HAP-1 (cell line): ENCODE data around the gene SLC39A8.
"Not testable (repeated sequence)": the region's sequence is repeated elsewhere in the genome, so short reads cannot be mapped to it uniquely, and the experiment has no call there.

Experiments
- DNase-seq, 2 experiments: peaks; one replicate each; pipeline ENCODE4 v3.0.0-alpha.2; 2016 to 2020; ENCODE audit warnings: low spot score in 2 of 2
- H3K27me3 ChIP-seq: fragments of 250-450 bp; sonication (Bioruptor Pico); 2 replicates; pipeline ENCODE4 v1.5.1; 2020; ENCODE audit warnings: low read depth, mild to moderate bottlenecking, moderate library complexity
- H3K36me3 ChIP-seq: fragments of 250-450 bp; sonication (Bioruptor Pico); replicated peaks from 2 replicates; pipeline ENCODE4 v1.5.1; 2020; ENCODE audit warnings: mild to moderate bottlenecking
- H3K4me1 ChIP-seq: fragments of 250-450 bp; sonication (Bioruptor Pico); 2 replicates; pipeline ENCODE4 v1.5.1; 2020; ENCODE audit warnings: mild to moderate bottlenecking
- H3K4me3 ChIP-seq: fragments of 250-450 bp; sonication (Bioruptor Pico); 2 replicates; pipeline ENCODE4 v1.5.1; 2020; ENCODE audit warnings: mild to moderate bottlenecking, moderate library complexity
- H3K9me3 ChIP-seq: fragments of 250-450 bp; sonication (Bioruptor Pico); 2 replicates; pipeline ENCODE4 v1.5.1; 2020; ENCODE audit warnings: mild to moderate bottlenecking, moderate library complexity
- in situ Hi-C: fragments of 300-500 bp; cut with MboI; formaldehyde crosslinking; loops from 3 replicates; pipeline ENCODE4 v1.14.3; 2020; ENCODE audit warnings: low sequenced_read_pairs, inconsistent platforms, mixed read lengths

SLC39A8 gene

DNA sequence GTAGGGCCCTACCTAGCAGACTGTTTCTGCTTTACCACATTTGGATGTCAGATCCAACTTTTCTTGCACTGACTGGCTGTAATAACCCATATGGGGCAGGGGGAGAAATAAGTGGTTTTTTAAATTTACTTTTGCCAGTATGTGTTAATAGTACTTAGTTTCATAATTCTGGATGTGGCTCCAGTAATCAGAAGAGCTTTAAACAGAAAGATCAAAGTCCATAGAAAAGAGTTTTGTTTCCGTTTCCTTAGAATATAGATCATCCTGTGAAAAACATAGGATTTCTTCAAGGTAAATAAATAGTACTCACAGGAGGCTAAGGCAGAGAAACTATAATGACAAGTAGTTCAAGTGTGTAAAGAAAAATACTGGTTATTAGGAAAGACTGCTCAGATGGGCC is 85.6 kb downstream of the SLC39A8 start:
- H3K4me1 ChIP-seq: no peaks in the 10 kb centered on the region
- H3K27me3 ChIP-seq: no peaks in the 10 kb centered on the region
- H3K4me3 ChIP-seq: no peak overlapping the region
- no peaks in the 10 kb centered on the region for H3K9me3 ChIP-seq
- H3K36me3 ChIP-seq: no peaks in the 10 kb centered on the region
- in situ Hi-C loops: no loop called here
- DNase-seq: no peak

DNA sequence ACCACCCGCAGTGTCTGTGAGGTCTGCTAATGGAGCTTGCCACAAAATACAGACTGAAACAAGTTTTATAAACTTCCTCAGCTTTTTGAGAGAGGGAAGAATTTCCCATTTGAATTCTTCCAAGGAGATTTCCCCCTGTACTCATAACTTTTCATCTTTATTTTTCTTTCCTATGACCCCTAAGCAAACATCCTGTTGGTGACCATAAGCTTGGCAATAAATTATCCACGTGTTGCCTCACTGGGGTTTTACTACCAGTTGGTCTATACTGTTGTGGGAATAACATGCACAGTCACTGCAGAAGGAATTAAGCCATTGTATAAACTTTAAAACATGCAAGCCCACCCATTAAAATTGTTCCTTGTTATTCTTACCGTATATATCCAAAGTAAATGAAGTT is 86.2 kb downstream of the SLC39A8 start:
- Histone ChIP-seq H3K27me3 (no peaks in the 10 kb centered on the region), H3K36me3 (no peaks in the 10 kb centered on the region), H3K4me3 (no peak overlapping the region), H3K9me3 (no peaks in the 10 kb centered on the region), H3K4me1 (no peaks in the 10 kb centered on the region)
- in situ Hi-C loops: no loop called here
- no peak for DNase-seq

DNA sequence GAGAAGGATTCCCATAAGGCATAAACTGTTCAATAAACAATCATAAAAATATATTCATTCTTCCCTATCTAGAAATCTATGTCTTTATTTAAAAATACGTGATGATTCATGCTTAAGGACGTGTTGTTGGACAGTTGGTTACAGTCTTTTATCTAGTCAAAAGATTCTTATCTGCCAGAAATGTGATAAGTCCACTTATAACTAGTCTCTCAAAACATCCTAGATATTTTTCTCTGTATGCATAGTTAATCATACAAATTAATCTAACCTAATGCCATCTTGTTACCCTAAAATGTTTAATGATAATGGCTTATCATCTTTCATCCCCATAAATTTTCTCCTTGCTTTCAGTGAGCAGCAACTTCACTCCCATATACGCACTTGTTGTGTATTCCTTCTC is 89.0 kb downstream of the SLC39A8 start:
- Histone ChIP-seq H3K4me1 (peaks cover 6% of the 10 kb centered on the region), H3K9me3 (no peaks in the 10 kb centered on the region), H3K4me3 (no peak overlapping the region), H3K27me3 (no peaks in the 10 kb centered on the region), H3K36me3 (no peaks in the 10 kb centered on the region)
- no peak for DNase-seq
- in situ Hi-C loops: no loop called here

DNA sequence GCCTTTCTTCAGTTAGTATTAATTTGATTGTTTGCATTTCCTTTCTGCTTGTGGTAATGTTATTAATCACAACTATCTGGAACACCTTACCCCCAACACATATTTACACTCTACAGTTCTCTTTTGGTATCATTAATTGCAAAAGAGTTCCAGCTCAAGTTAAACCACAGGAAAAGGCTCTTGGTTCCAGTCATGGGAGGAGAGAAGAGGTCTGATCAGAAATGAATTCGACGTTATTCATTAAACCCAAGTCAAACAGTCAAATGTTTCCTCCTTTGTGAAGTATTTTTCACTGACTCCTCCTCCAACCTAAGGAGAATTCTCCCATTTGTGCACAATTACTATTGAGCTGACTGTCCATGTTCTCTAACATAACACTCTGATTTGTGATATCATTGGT is 91.4 kb downstream of the SLC39A8 start:
- H3K27me3 ChIP-seq: no peaks in the 10 kb centered on the region
- H3K4me1 ChIP-seq: peaks cover 6% of the 10 kb centered on the region
- DNase-seq: no peak
- no peak overlapping the region for H3K4me3 ChIP-seq
- no peaks in the 10 kb centered on the region for H3K36me3 ChIP-seq
- H3K9me3 ChIP-seq: no peaks in the 10 kb centered on the region
- in situ Hi-C loops: no loop called here

DNA sequence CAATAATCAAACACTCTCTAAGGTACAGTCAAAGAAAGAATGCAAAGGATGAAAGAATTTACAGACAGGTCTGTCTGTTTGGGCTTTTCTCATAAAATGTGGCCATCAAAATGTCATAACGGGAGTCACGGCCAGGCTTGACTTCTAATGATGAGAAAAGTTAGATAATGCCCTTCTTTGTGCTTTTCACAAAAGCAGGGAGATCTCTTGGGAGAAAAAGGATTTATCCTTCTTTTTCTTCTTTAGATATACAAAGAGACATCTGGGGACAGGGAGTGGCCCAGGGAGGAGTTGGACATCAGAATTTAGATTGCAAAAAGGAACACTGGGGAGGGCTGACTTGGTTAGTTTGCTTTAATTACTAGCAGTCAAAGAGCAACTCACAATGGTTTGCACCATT is 93.1 kb downstream of the SLC39A8 start:
- H3K27me3 ChIP-seq: no peaks in the 10 kb centered on the region
- H3K9me3 ChIP-seq: no peaks in the 10 kb centered on the region
- no peak overlapping the region for H3K4me3 ChIP-seq
- in situ Hi-C loops: no loop called here
- DNase-seq: peak; percentile 40 to 63
- peaks cover 6% of the 10 kb centered on the region for H3K4me1 ChIP-seq
- no peaks in the 10 kb centered on the region for H3K36me3 ChIP-seq

DNA sequence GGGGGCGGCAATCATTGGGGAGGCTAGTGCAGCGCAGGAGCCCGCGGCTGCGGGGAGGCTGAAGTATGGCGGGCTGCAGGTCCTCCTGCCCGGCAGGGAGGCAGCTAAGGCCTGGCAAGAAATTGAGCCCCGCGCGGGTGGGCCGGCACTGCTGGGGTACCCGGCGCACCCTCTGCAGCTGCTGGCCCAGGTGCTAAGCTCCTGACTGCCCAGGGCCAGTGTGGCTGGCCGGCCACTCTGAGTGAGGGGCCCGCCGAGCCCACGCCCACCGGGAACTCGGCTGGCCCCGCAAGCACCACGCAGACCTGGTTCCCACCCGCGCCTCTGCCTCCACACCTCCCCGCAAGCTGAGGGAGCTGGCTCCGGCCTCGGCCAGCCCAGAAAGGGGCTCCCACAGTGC is 94.9 kb downstream of the SLC39A8 start:
- in situ Hi-C loops: no loop called here
- no peak for DNase-seq
- no peaks in the 10 kb centered on the region for H3K27me3 ChIP-seq
- no peak overlapping the region for H3K4me3 ChIP-seq
- H3K4me1 ChIP-seq: peaks cover 6% of the 10 kb centered on the region
- no peaks in the 10 kb centered on the region for H3K9me3 ChIP-seq
- H3K36me3 ChIP-seq: no peaks in the 10 kb centered on the region

DNA sequence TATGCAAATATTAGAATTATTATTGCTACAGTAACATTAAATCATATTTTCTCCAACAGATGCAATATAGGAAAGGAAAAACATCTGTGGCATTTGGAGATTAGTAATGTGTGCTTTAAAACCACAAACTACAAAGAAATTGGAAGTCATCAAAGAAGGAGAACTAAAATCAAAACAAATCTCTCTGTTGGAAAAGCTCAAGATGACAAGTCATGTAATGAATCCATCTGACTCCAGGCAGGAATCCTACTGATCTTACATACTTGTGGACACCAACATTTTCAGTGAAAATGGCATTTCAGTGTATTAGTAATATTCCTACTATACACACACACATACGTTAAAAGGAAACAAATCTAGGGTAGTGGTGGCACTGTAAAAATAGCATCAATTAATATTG is 98.2 kb downstream of the SLC39A8 start:
- no peak for DNase-seq
- Histone ChIP-seq H3K9me3 (no peaks in the 10 kb centered on the region), H3K27me3 (no peaks in the 10 kb centered on the region), H3K36me3 (no peaks in the 10 kb centered on the region), H3K4me1 (peaks cover 6% of the 10 kb centered on the region), H3K4me3 (no peak overlapping the region)
- in situ Hi-C loops: no loop called here

DNA sequence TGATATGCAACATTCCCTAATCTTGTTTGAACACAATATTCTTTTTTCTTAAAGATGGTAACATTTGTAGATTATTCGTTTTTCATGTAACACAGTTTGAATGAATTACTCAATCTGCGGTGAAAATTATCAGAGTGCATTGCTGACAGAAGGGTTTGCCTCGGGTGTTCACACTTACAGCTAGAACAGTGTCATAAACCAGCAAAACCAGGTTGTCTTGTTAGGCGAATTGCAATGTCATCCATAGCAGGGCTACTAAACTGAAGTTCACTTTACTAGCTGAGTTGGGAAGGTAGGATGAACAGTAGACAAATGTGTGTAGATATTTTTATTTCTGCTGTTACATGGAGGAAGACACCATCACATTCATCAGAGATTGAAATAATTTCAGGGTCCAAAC is 98.9 kb downstream of the SLC39A8 start:
- in situ Hi-C loops: no loop called here
- no peaks in the 10 kb centered on the region for H3K9me3 ChIP-seq
- H3K27me3 ChIP-seq: no peaks in the 10 kb centered on the region
- H3K4me3 ChIP-seq: no peak overlapping the region
- H3K4me1 ChIP-seq: peaks cover under 1% of the 10 kb centered on the region; the same call in 1 of the 2 replicates
- no peak for DNase-seq
- H3K36me3 ChIP-seq: no peaks in the 10 kb centered on the region

DNA sequence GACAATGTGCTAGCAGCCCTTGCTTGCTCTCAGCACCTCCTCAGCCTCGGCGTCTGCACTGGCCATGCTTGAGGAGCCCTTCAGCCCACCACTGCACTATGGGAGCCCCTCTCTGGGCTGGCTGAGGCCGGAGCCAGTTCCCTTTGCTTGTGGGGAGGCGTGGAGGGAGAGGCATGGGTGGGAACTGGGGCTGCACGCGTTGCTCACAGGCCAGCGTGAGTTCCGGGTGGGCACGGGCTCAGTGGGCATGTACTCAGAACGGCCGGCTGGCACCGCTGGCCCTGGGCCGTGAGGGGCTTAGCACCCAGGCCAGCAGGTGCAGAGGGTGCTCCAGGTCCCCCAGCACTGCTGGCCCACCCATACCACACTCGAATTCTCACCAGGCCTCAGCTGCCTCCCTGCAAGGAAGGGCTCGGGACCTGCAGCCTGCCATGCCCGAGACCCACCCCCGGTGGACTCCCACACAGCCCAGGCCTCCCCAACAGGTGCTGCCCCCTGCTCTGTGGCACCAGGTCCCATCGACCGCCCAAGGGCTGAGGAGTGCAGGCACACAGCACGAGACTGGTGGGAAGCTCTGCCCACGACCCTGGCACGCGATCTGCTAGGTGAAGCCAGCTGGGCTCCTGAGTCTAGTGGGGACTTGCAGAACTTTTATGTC is 100.3 kb downstream of the SLC39A8 start:
- Histone ChIP-seq H3K4me3 (no peak overlapping the region), H3K9me3 (no peaks in the 10 kb centered on the region), H3K36me3 (no peaks in the 10 kb centered on the region), H3K4me1 (no peaks in the 10 kb centered on the region), H3K27me3 (no peaks in the 10 kb centered on the region)
- no peak for DNase-seq
- in situ Hi-C loops: no loop called here

DNA sequence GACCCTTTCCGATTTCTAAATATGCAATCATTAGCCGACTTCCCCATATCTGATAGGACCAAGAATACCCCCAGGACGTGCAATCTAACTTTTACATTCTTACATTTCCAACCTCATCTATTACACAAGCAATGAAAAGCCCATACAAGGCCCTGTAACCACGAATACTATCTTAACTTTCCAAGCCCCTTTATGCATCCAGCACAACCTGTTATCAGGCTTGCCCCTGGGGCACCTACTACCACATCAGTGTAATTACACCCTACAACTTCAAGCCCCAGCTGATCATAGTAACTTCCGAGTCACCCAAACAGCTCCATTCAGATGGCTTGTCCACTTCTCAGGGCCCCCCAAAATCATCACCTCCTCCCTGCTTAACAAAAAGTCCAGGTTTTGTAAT is 102.0 kb downstream of the SLC39A8 start:
- in situ Hi-C loops, H3K27me3 ChIP-seq, DNase-seq, H3K4me1 ChIP-seq, H3K9me3 ChIP-seq, H3K36me3 ChIP-seq, H3K4me3 ChIP-seq: not testable (repeated sequence)

DNA sequence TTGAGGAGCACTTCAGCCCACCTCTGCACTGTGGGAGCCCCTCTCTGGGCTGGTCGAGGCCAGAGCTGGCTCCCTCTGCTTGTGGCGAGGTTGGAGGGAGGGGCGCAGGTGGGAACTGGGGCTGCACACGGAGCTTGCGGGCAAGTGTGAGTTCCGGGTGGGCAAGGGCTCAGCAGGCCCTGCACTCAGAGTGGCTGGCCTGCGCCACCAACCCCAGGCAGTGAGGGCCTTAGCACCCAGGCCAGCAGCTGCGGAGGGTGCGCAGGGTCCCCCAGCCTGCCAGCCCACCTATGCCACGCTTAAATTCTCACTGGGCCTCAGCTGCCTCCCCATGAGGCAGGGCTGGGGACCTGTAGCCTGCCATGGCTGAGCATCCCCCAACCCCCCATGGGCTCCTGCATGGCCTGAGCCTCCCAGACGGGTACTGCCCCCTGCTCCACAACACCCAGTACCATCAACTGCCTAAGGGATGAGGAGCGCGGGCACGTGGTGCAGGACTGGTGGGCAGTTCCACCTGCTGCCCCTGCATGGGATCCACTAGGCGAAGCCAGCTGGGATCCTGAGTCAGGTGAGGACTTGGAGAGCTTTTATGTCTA is 110.9 kb downstream of the SLC39A8 start:
- no peaks in the 10 kb centered on the region for H3K9me3 ChIP-seq
- H3K36me3 ChIP-seq: no peaks in the 10 kb centered on the region
- in situ Hi-C loops: no loop called here
- DNase-seq: no peak
- no peaks in the 10 kb centered on the region for H3K4me1 ChIP-seq
- H3K27me3 ChIP-seq: no peaks in the 10 kb centered on the region
- no peak overlapping the region for H3K4me3 ChIP-seq

DNA sequence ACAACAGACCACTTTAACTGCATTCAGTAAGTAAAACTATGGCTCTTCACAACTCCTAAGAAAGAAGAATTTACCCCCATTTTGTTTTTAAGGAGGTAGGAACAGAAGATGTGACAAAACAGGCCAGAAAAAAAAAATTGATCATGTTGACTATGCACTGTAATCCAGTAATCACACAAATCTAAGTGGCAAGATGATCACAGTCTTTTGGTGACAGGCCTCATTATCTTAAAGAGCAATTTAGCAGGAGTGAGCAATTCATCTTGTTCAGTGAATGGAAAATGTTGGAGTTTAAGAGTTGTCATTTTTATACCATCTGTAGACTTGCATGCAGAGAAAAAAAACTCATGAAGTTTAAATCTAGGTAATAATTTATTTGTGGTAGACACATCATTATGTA is 115.1 kb downstream of the SLC39A8 start:
- Histone ChIP-seq H3K9me3 (peaks cover 2% of the 10 kb centered on the region; the same call in 1 of the 2 replicates), H3K4me3 (no peak overlapping the region), H3K27me3 (no peaks in the 10 kb centered on the region), H3K36me3 (no peaks in the 10 kb centered on the region), H3K4me1 (no peaks in the 10 kb centered on the region)
- in situ Hi-C loops: no loop called here
- DNase-seq: no peak

DNA sequence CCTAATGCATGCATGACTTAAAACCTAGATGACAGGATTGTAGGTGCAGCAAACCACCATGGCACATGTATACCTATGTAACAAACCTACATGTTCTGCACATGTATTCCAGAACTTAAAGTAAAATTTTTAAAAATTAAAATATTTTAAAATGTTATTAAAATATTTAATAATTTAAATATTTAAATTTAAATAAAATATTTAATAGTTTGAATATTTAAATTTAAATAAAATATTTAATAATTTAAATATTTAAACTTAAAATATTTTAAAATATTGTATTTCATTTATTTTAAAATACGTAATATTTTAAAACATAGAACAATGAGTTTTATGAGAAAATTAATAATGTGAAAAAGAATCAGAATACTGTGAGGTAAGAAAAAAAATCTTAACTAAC is 117.9 kb downstream of the SLC39A8 start:
- in situ Hi-C loops: no loop called here
- Histone ChIP-seq H3K4me3 (no peak overlapping the region), H3K9me3 (peaks cover 2% of the 10 kb centered on the region; the same call in 1 of the 2 replicates), H3K4me1 (no peaks in the 10 kb centered on the region), H3K27me3 (no peaks in the 10 kb centered on the region), H3K36me3 (no peaks in the 10 kb centered on the region)
- DNase-seq: no peak

DNA sequence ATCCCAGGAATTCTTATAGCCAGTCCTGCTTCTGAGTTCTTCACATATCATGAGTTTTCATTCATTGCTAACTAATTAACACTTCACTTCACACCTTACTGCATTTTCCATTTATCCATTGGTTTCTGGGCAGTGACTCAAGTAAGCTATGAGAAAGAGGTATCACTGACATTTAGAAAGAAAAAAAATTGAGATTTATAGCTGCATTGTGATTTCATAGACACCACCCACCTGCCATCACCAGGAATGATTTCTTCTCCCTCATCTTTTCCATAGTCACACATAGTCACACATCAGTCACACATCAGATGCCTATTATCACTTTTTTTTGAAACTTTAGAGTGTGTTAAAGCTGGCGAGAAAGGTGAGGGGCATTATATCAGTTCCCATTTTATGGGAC is 121.8 kb downstream of the SLC39A8 start:
- H3K4me3 ChIP-seq: no peak overlapping the region
- DNase-seq: no peak
- in situ Hi-C loops: no loop called here
- H3K9me3 ChIP-seq: peaks cover 2% of the 10 kb centered on the region; the same call in 1 of the 2 replicates
- H3K36me3 ChIP-seq: no peaks in the 10 kb centered on the region
- H3K4me1 ChIP-seq: 0 out of 2 replicates have a peak, but pooled peaks cover 3% of the 10 kb centered on the region
- H3K27me3 ChIP-seq: no peaks in the 10 kb centered on the region
